Body of pancreas (tissue), 4 donors: Measurements from ENCODE around the gene SEMA3G. TPM values are rescaled to one million over a fixed set of nuclear protein-coding genes. Genes with fewer than 3 reads are reported as not detected.

Source experiments
- ATAC-seq: fragments of 150-250 bp; one replicate; pipeline ENCODE4 v1.9.1; 2016
- DNase-seq, 4 donors: peaks; one replicate each; pipeline ENCODE4 v3.0.0-alpha.2; 2019
- H3K27ac ChIP-seq, 4 donors: fragments of 200-600 bp; sonication (generic); 1 replicate in 3 of 4; 2 replicates in 1 of 4; pipeline versions ENCODE4 v1.5.1 to v1.6.1; 2016 to 2019; ENCODE audit warnings: mild to moderate bottlenecking in 1 of 4, mixed read lengths in 1 of 4, moderate library complexity in 1 of 4
- H3K27me3 ChIP-seq, 2 donors: fragments of 200-600 bp; sonication (generic); one replicate each; pipeline ENCODE4 v1.6.0; 2016; ENCODE audit warnings: mild to moderate bottlenecking in 1 of 2
- H3K36me3 ChIP-seq, 2 donors: fragments of 200-600 bp; sonication (generic); replicated peaks in 1 of 2; 2 replicates each; pipeline ENCODE4 v1.5.1; 2016; ENCODE audit warnings: low read depth in 2 of 2; ENCODE audit not compliant: insufficient read depth in 1 of 2
- H3K4me1 ChIP-seq: fragments of 200-600 bp; sonication (generic); one replicate; pipeline ENCODE4 v1.6.0; 2016
- H3K4me3 ChIP-seq, 2 donors: fragments of 200-600 bp; sonication (generic); 1 replicate in 1 of 2; 2 replicates in 1 of 2; pipeline ENCODE4 v1.5.1; 2016 to 2019
- H3K9me3 ChIP-seq, 3 donors: fragments of 200-600 bp; sonication (generic); 1 replicate in 2 of 3; 2 replicates in 1 of 3; pipeline ENCODE4 v1.5.1; 2016
- CTCF ChIP-seq, 7 experiments: fragments of 450-650 bp in 4 of 7; fragments of 200-600 bp in 3 of 7; sonication (generic) in 3 of 7; IDR thresholded peaks; one replicate each; pipeline ENCODE4 v1.5.1; 2016 to 2019; ENCODE audit warnings: antibody characterized with exemption in 7 of 7
- POLR2A ChIP-seq, 3 donors: fragments of 450-650 bp; IDR thresholded peaks; one replicate each; pipeline ENCODE4 v1.6.1; 2016; ENCODE audit warnings: antibody characterized with exemption in 3 of 3, mild to moderate bottlenecking in 2 of 3
- WGBS, 2 donors: methylation state at CpG; one replicate each; pipeline ENCODE4 v1.1.5; 2017; 5-methylcytosine and 5-hydroxymethylcytosine counted together
- intact Hi-C: fragments of 100-400 bp; cut with DNase I; formaldehyde crosslinking; loops from one replicate; pipeline ENCODE4 v1.15.1; 2023
- total RNA-seq, 2 donors: library from RNA; depleted of rRNA; stranded (reverse); fragments of >200 nt; gene quantifications; one replicate each; pipeline ENCODE4 v1.1.0, GENCODE V29; 2016

SEMA3G gene
- total RNA-seq, 2 donors from 2014 or later: 3.9 to 13.2 TPM

GRCh38 chr3:52408466-52408865 lies 36.4 kb downstream of the SEMA3G start:
- Histone ChIP-seq H3K36me3 (peaks cover 5 to 15% of the 10 kb centered on the region in 2 donors), H3K4me3 (no peak overlapping the region), H3K9me3 (no peaks in the 10 kb centered on the region), H3K27ac (no peak overlapping the region), H3K27me3 (no peaks in the 10 kb centered on the region), H3K4me1 (peaks cover 44% of the 10 kb centered on the region)
- intact Hi-C loops: no loop called here
- ATAC-seq (no peak), DNase-seq (peak in 1 of 4 donors; percentile 8)
- TF ChIP-seq POLR2A (IDR thresholded peaks at IDR 0.05): no peak
- TF ChIP-seq CTCF (IDR thresholded peaks at IDR 0.05): no peak
- 84 to 88% methylated on average over 8 of the region's 8 CpGs for WGBS, 2 donors

GRCh38 chr3:52407779-52408178 lies 37.1 kb downstream of the SEMA3G start:
- no peak overlapping the region for H3K4me3 ChIP-seq
- no peaks in the 10 kb centered on the region for H3K27me3 ChIP-seq
- H3K36me3 ChIP-seq: peaks cover 5 to 21% of the 10 kb centered on the region in 2 donors
- H3K4me1 ChIP-seq: peaks cover 39% of the 10 kb centered on the region
- TF ChIP-seq CTCF (IDR thresholded peaks at IDR 0.05): no peak
- no peak for TF ChIP-seq POLR2A (IDR thresholded peaks at IDR 0.05)
- ATAC-seq (no peak), DNase-seq (peak in 2 of 4 donors; percentile 24 to 49)
- 84 to 86% methylated on average over 3 of the region's 3 CpGs for WGBS, 2 donors
- no peaks in the 10 kb centered on the region for H3K9me3 ChIP-seq
- intact Hi-C loops: no loop called here
- no peak overlapping the region for H3K27ac ChIP-seq

- no peak overlapping the region for H3K27ac ChIP-seq
- peaks cover 31% of the 10 kb centered on the region for H3K4me1 ChIP-seq
- intact Hi-C loops: no loop called here
- H3K9me3 ChIP-seq: no peaks in the 10 kb centered on the region
- ATAC-seq: no peak
- WGBS, 2 donors: 86 to 96% methylated on average over 17 to 20 of the region's 20 CpGs
- peak in 1 of 4 donors; percentile 10 for DNase-seq
- H3K36me3 ChIP-seq: peaks cover 5 to 27% of the 10 kb centered on the region in 2 donors
- TF ChIP-seq POLR2A (IDR thresholded peaks at IDR 0.05) (no peak), CTCF (IDR thresholded peaks at IDR 0.05) (no peak)
- no peaks in the 10 kb centered on the region for H3K27me3 ChIP-seq
- no peak overlapping the region for H3K4me3 ChIP-seq
These were observed 38.0 kb downstream of the SEMA3G start for GRCh38 chr3:52406791-52407510.

- 85% methylated on average over 11 of the region's 11 CpGs; no CpG with 5 or more reads in 1 of the 2 donors for whole genome bisulfite sequencing, 2 donors
- TF ChIP-seq POLR2A (IDR thresholded peaks at IDR 0.05) (no peak), CTCF (IDR thresholded peaks at IDR 0.05) (no peak)
- peaks cover 5 to 29% of the 10 kb centered on the region in 2 donors for H3K36me3 ChIP-seq
- intact Hi-C loops: no loop called here
- H3K4me1 ChIP-seq: peaks cover 24% of the 10 kb centered on the region
- H3K9me3 ChIP-seq: no peaks in the 10 kb centered on the region
- ATAC-seq (no peak), DNase-seq (peak in 1 of 4 donors; percentile 13)
- no peak overlapping the region for H3K27ac ChIP-seq
- no peaks in the 10 kb centered on the region for H3K27me3 ChIP-seq
- no peak overlapping the region for H3K4me3 ChIP-seq
These were observed 38.7 kb downstream of the SEMA3G start for GRCh38 chr3:52406231-52406661.
